Activated CD8-positive, alpha-beta memory T cell treated with anti-CD3 and anti-CD28 coated beads, Interleukin-2, amount 50 U/mL, for 24 hours (primary cell): ENCODE data around the gene ORC4.

Source experiments
- DNase-seq: peaks from one replicate; pipeline ENCODE4 v3.0.0-alpha.2; 2020; ENCODE audit errors: extremely low read depth

ORC4 gene

DNA sequence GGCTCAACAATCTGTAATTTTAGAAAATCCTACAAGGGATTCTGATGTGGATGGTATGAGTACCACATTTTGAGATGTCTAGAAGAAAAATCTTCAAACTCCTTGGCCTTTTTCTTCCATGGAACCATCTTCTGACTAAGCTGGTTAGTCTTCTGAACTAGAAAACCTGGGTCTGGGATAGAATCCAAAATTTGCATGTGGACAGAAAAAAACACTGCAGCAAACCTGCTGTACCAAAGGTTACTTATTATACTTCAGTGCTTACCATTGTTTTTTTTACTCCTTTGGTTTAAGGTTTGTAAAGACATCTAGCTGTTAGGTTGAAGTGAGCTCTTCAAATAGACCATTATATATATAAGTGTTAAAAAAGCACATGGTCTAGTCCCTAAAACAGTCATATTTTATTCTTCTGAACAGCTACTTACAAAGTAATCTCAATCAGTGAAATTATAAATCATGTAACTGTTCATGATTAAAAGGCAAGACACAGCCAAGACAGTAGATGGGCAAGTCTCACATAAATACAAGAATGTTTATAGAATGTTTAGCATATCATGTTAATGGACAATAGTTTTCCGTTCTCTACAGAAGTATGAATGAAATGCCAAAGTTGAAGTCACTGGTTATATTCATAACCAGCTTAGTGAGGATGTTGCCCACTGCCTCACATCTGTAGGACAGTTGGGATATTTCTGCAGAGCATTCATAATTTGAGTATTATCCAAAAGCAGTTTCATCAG, 85.5 kb downstream of the ORC4 start:
- no peak for DNase-seq

DNA sequence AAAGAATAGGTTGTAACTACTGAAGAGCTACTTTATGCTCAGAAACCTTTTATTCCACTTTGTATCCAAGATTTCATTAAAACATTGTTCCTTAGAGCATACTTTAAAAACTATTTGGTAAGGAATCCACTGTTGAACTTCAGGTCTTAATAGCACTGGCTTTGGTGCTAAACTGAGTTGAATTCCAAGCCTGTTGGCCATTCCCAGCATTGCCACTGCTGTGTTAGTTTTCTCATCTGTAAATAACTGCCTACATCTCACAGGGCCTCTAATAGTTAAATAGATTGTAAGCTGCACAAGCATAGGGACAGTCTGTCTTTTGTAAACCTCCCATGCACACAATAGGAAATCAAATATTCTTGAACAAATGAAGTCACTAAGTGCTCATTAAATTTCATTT, 86.6 kb downstream of the ORC4 start:
- DNase-seq = no peak

DNA sequence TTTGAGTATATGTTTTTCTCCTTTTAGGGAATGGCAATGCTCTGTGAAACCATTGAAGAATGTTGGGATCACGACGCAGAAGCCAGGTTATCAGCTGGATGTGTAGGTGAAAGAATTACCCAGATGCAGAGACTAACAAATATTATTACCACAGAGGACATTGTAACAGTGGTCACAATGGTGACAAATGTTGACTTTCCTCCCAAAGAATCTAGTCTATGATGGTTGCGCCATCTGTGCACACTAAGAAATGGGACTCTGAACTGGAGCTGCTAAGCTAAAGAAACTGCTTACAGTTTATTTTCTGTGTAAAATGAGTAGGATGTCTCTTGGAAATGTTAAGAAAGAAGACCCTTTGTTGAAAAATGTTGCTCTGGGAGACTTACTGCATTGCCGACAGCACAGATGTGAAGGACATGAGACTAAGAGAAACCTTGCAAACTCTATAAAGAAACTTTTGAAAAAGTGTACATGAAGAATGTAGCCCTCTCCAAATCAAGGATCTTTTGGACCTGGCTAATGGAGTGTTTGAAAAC, 93.4 kb downstream of the ORC4 start:
- DNase-seq = no peak

DNA sequence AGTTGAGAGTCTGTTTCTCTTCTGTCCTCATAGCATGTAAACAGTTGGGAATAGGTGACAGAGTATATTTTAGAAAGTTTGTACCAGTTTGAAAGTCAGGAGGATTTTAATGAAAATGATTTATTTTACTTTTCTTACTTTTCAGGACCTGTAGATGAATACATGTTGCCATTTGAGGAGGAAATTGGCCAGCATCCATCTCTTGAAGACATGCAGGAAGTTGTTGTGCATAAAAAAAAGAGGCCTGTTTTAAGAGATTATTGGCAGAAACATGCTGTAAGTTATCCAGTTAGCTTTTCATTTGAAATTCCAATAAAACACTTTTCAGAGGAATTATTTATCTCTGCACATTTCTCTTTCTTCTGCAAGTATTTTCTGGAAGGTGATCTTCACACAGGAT, 94.7 kb downstream of the ORC4 start:
- DNase-seq = no peak

DNA sequence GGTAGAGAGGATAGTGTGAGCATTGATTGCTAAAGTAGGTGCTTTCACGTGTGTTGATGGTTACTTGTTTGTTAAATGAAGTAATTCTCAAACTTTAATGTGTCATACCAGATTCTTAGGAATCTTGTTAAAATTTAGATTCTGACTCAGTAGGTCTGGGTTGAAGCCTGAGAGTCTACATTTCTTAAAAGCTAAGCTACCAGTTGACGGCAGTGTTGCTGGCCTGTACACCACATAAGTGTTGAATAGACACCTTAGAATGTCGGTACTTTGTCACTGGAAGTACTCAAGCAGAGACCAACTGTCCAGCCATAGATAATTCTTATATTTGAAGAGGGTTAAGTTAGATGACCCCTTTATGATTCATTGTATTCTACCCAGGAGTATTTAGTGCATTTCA, 95.9 kb downstream of the ORC4 start:
- DNase-seq = no peak

DNA sequence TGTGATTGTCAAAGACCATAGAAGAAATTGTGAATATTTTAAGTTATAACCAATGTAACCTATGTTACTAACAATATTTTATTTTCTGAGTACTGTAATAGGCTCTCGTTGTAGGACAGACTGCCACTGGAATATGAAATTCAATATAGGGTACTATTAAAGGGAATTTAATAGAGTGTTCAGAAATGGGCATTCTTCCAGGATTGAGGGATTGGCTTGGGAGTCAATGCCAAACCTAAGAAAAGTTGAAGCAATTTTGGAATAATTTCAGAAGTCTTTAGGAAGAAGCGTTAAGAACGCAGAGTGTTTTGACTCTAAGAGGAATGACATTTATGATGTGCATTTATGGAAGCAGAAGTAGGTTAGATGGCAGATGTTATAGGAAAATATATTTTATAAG, 96.7 kb downstream of the ORC4 start:
- DNase-seq = no peak

DNA sequence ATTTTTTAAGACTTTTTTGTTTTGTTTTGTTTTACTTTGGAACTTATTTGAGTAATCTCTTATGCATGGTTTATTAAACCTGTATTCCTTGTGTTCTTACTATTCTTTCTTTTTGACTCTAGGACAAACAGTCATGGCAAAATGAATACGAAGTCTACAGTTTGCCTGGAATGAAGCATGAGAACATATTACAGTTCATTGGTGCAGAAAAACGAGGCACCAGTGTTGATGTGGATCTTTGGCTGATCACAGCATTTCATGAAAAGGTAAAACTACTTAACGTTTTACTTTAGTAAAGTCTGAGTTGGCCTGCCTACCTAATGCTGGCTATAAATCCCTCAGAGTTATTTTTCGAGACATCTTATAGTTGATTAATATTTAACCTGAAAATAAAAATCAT, 103.4 kb downstream of the ORC4 start:
- DNase-seq = no peak

DNA sequence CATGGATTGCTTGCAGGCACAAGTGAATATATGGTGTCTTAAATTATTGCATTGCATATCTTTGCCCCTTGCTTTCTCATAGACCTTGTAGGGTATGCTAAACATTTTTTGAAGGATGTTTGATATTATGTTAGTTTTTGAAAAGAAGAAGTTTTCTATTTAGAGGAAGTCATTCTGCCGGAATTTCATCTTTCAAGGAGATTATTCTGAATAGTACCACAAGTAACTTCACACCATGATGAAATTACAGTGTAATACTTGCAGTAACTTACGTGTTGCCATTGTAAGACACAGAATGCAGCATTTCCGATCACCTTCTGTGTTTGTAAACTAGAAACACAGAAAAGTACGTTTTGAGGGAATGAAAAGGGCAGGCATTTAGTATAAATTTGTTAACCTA, 103.8 kb downstream of the ORC4 start:
- no peak for DNase-seq

DNA sequence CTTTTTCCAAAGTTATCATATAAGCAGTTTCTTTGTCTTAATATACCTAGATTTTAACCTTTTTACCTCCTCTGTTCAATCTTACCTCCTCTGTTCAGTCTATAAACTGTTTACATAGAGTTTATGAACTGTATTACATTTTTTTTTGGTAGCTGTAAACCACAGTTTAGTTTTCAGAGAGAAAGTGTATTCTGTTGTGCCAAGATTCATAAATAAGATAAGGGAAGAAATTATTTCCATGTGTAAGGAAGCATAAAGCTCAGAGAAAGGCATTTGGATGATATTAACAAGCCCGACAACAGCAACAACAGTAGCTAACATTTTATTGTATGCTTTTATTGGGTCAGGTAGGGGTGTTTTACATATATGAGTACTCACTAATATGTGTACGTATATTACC, 104.5 kb downstream of the ORC4 start:
- DNase-seq = no peak

DNA sequence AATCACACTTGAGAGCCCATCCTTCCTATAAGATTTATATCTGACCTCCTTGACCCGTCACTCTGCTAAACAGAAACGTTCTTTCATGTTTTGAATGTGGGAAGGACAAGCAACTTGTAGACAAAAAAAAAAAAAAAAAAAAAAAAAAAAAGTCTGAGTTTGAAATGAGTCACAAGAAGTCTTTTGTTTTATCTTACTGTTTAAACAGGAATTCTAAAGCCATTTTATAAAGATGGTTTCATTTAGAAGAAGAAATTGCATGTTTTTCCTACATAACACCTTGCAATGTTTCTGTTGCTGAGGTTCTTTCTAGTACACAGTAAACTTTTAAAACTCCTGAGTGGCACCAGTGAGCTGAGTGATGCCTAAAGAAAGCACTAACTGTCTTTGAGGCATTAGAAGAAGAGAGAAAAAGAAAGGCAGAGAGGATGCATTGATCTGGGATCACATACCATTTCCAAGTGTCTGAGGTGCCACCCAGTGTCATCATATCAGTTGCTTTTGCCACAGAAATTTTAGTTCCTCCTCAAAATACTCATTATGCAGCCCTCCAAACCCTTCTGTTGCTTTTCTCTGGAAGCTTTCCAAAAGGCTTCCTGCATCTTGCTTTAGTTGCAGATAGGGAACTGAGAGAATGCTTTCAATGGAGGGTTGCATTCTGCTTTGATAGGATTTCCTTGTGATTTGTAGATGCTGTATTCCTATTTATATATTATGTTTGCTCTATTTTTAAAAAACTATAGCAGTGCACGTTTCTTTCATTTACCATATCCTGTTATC, 106.6 kb downstream of the ORC4 start:
- no peak for DNase-seq

DNA sequence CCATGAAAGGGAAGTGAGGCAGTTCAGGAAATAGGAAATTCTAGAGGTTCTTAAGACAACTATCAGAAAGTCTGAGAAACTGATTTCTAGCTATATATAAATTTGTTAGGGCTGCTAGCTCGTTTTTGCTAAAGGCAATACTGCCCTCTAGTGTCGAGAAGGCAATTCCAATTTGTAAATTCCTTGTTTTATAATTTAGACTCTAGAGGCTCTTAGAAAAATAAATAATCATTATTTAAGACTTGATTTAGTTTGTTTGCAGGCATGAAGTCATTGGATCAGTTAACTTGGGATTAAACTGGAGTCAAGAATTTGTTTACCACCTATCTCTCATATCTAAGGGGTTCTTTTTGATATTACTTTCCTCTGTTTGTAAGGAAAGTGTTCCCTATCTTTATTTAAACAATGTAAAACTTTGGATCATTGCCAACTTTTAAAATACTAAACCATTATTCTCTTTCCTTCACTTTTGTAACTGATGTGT, 109.5 kb downstream of the ORC4 start:
- no peak for DNase-seq

DNA sequence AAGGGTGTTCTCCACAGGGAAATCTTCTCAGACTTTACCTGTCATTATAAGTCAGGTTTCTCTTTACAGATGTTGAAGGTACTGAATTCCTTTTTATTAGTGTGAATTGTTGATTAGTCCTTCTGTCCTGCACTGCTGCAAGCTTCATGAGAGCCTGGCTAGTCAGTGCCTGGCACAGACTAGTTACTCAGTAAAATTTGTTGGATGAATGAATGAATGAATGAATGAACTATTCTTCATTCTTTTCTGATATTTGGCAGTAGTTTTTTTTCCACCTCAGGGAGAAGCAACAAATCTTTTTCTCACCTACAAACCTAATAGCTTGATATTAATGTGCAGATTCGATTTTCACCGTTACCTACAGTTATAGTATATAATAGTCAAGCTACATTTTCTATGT, 111.4 kb downstream of the ORC4 start:
- no peak for DNase-seq

DNA sequence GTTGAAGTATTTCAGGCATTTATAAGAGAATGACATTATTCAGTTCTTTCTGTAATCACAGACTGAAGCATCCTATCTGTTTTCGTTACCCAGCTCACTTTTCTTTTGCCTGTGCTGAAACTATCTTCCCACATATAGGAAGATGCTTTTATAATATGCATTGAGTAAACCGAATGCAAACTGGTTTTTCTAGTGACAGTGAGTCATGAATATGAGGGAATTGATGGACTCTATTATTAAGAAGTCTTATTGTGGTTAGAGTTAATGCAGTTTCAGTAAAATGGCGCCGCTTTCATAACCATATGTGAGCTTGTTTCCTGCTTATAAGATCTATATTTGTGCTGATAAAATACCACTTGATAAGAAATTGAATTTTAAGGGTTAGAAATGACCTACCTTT, 116.5 kb downstream of the ORC4 start:
- DNase-seq = no peak

DNA sequence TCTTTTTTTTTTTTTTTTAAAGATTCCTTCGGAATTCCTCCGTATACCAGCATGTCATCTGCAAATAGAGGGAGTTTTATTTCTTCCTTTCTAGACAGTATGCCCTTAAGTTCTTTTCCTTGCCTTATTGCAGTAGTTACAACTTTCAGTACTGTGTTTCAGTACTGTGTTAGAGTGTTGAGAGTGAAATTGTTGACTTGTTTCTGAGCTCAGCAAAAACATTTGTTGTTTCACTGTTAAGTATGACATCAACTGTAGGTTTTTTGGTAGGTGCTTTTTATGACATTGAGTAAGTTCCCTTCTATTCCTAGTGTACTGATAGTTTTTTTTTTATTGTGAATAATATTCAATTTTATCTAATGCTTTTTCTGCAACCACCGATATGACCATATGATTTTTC, 131.9 kb downstream of the ORC4 start:
- no peak for DNase-seq

DNA sequence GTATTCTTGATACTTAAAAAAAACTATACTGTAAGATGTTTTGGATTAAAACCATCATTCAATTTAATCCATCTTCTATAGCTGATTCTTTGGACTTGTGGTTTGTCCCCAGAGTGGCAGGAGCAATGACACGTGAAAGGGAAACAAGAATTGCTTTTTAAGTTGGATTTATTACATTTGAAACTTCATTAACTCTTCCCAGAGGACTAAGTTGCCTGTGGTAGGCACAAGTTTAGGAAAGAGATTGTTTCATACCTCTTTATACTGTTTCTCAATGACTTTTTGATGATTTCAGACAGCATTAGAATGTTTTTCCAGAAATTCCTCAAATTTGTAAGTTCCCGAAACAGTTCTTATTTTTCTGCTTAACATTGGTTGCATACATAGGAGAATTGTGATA, 134.4 kb downstream of the ORC4 start:
- no peak for DNase-seq

DNA sequence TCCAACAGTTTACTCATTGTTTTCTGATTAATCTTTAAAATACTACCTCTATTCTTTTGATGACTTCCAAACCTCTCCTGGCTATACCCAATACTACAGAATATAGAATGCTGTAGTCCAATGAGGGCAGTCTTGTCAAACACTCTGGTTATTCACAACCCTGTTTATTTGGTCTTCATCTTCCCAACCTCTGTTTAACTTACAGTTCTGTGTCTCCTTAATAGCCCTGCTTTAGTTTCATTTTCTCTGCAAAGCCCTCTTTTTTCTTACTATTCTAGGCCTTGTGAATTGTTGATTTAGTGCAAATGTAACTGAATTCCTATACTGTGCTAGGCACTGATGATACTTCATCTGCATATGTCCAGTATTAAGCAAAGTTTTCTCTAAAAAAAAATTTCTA, 135.7 kb downstream of the ORC4 start:
- DNase-seq = no peak

DNA sequence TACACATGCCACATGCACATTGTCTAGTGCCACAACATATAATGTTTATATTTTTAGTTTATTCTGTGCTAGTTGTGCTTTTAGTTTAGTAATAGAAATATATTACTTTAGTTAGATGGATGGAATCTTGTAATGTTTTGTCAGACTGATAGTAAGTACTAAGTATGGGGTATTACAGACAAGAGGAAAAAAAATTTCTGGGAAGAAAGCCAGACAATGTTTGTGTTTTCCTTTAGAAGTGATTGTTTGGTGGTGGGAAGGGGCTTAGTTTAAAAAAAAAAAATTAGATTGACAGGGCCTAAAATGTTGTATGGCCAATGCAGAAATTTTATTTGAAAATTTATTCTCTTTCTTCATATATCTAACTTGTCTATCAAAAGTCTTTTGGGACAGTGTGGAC, 137.9 kb downstream of the ORC4 start:
- no peak for DNase-seq
